ENCODE results near the gene DOCK1.

DNA sequence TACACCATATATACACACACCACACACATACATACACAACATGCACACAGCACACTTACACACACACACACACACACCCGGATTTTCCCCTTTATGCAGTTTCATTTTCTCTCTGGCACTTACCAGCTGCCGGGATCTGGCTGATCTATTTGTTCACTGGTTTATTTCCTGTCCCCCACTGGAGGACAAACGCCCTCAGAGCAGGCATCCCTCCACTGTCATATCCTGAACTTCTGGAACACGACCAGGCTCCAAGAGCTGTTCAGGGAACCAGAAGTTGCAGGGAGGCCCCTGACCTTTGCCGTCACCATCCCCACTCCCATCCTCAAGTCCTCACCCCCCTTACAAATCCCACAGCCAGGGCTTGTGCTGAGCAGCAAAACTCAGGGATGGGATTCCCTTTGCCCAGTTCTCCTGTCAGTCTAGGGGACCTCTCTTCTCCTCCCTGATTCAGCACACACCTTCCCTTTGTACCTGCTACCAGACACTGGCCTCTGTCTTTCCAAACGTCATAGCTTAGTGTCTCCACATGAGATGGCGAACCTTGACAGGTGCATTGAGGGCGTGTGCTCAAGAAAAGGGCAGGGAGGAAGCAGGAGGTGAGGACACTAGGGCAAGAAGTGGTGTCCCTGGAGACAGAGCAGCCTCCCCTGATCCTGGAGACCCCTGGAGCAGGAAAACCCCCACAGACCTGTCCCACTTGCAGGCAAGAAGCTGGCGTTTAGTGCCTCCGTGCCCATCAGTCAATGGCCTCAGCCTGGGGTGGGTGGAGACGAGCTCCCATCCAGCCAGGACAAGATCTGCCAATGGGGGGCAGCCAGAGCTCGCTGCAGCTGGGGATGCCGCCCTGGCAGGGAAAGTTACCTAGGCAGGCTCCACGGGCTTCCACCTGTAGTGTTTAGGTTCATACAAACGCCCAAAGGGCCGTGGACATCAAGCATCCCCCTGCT, 12.7 kb upstream of the DOCK1 start:
- TF ChIP-seq CTCF (IDR thresholded peaks at IDR 0.05; ENCODE audit: borderline replicate concordance, extremely low read depth, low read length, poor library complexity, severe bottlenecking) (no peak), EZH2 (IDR thresholded peaks at IDR 0.05; ENCODE audit: borderline replicate concordance, low read depth, low read length, severe bottlenecking) (no peak)

All from DND-41 (cell line).